Measurements from ENCODE around the gene VENTX.
"Not testable (repeated sequence)": the region's sequence is repeated elsewhere in the genome, so short reads cannot be mapped to it uniquely, and the experiment has no call there.

VENTX gene

DNA sequence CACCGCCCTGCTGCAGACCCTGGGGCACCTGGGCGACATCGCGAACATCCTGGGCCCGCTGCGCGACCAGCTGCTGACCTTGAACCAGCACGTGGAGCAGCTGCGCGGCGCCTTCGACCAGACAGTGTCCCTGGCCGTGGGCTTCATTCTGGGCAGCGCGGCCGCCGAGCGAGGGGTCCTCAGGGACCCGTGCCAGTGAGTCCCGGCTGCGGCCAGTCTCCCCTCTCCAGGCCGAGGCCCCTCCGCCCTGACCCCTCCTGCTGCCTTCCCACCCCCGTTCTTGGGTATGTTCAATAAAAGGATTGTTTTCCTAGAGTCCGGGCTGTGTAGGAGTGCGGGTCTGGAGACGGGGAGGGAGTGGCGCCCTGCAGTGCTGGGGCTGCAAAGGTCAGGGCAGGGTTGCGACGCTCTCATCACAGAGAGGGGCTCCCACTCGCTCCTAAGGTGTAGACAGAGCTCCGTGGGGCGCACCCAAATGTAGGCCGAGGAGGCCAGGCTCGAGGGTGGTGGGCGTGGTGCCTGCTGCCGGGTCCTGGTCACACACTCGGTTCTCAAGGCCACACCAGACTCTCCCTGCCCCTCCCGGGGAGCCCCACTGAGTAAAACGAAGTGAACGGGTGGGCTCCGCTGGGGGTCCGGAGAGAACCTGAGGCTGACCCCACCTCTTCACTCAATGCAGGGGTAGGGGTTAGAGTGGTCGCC lies 6.3 kb upstream of the VENTX start:
- DNase-seq (ENCODE audit: insufficient read length, low spot score) (no peak), FAIRE-seq (no peak)
- TF ChIP-seq, protein P1, sequence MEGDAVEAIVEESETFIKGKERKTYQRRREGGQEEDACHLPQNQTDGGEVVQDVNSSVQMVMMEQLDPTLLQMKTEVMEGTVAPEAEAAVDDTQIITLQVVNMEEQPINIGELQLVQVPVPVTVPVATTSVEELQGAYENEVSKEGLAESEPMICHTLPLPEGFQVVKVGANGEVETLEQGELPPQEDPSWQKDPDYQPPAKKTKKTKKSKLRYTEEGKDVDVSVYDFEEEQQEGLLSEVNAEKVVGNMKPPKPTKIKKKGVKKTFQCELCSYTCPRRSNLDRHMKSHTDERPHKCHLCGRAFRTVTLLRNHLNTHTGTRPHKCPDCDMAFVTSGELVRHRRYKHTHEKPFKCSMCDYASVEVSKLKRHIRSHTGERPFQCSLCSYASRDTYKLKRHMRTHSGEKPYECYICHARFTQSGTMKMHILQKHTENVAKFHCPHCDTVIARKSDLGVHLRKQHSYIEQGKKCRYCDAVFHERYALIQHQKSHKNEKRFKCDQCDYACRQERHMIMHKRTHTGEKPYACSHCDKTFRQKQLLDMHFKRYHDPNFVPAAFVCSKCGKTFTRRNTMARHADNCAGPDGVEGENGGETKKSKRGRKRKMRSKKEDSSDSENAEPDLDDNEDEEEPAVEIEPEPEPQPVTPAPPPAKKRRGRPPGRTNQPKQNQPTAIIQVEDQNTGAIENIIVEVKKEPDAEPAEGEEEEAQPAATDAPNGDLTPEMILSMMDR (IDR thresholded peaks at IDR 0.05; ENCODE audit: insufficient read depth, missing control alignments) = no peak

DNA sequence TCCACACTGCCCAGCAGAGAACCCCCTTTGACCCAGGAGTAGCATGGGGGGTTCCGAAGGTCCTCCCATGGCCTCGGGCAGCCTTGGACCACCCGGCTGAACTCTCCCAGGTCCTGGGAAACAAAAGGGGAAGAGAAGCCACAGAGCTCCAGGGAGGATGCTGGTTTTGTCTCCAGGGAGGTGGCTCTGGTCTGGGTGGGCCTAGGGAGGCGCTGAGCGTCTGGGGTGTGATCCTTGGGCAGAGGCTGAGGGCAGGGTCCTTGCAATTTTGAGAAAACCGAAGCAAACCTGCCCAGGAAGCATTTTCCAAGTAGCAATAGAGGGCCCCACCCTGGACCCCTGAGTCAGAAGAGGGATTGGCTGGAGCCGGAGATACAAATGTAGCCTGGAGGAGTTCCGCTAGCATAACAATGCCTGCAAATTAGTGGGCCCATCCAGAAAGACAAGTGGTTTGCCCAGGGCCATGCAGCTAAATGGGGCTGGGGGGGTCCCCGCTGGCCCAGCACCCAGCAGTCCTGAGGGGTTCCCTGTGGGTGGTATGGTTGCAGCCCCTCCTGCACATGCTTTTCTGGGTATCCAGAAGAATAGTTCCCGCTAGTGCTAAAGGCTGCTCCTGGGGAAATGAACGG lies 5.6 kb upstream of the VENTX start:
- TF ChIP-seq, protein P1 (IDR thresholded peaks at IDR 0.05; ENCODE audit: insufficient read depth, missing control alignments) = no peak
- FAIRE-seq = no peak
- DNase-seq (ENCODE audit: insufficient read length, low spot score) = no peak

DNA sequence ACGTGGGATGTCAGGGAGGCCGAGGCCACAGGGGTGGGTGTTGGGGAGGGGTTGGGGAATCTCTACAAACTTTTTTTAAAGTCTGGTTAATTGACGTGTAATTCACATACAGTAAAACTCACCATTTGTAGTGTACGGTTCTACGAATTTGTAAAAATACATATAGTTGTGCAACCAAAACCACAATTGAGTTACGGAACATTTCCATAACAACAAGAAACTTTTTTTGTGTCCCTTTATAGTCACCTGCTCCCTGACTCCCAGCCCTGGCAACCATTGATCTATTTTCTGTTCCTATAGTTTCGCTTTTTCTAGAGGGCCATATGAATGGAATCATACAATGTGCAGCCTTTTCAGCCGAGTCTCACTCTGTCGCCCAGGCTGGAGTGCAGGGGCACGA lies 2.9 kb upstream of the VENTX start:
- not testable (repeated sequence) for DNase-seq (ENCODE audit: insufficient read length, low spot score); FAIRE-seq

DNA sequence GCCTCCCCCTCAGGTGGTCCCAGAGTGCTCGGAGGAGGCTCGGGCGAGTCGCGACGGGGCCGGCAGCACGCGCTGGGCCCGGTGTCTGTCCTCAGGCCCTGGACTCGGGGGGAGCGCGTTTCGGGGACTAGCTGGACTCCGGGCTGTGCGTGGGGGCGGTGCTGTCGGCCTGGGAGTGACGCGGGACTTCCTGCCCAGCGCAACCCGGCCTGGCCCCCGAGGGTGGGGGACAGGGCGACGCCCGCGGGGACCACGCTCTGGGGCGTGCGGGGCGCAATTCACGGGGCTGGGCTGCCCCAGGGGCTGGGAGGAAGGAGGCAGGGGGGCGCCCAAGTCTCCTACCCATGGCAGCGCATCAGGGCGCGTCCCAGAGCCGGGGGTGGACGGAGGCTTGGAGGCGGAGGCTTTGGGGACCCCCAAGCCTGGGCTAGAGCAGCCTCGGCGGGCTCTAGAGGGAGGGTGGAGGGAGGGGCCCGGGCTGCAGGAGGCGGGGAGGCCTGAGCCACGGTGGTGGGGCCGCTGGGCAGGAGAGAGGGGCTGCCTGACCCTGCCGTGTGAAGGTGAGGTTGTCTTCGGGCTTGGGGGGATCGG lies 2.3 kb upstream of the VENTX start:
- TF ChIP-seq, protein P1 (IDR thresholded peaks at IDR 0.05; ENCODE audit: insufficient read depth, missing control alignments) = no peak
- DNase-seq (ENCODE audit: insufficient read length, low spot score) = no peak
- no peak for FAIRE-seq

DNA sequence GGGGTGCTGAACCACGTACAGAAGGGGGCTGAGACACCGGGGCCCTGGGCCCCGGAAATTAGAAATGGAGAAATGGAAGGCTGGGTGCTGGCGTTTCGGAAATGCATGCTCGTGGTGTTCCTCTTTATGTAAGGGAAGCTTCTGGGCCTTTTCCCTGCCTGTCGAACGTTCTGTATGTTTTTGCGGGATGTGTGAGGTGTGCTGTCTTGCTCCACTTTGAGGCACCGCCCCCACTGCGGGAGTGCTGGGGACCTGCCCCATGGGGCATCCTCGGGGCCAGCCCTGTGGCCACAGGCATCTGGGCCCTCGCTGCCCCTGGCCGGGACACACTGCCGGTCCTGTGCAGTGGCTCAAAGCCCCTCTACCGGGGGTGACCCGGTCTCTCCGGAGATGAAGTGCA lies 1.7 kb upstream of the VENTX start:
- TF ChIP-seq, protein P1 (IDR thresholded peaks at IDR 0.05; ENCODE audit: insufficient read depth, missing control alignments) = no peak
- DNase-seq (ENCODE audit: insufficient read length, low spot score) (no peak), FAIRE-seq (no peak)

DNA sequence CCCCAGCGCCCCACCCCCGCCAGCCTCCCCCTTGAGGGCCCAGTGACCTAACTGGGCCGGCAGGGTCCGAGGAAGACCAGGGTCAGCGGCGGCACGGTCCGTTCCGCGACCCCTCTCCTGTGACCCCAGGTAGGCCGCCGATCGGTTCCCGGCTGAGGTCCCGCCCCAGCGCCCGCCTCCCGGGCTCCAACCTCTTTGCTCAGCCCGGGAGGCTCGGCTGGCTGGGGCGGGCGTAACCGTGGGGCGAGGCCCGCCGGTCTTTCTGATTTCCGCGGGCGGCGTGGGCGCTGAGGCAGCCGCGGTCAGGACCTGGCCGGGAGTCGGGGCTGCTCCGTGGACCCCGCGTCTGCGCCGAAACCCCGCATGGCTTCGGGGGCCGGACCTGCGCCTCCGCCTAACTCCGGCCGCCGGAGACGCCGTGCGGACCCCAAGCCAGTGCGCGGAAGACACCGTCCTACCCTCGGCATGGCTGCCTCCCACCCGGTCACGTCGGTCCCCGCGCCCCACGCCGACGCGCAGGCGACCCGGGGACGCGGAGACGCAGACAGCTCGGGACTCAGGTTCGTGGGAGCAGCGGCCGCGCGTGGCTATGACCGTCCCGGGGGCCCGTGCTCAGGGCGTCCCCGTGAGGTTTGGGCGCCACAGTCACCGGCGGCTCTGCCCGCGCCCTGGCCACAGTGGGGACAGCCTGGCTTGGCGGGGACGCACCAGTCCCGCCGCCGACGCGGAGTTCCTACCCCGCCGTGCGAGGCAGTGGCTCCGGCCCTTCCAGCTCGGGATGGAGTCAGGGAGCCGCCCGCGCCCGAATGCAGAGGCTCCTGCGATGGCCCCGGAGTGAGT lies 1.0 kb upstream of the VENTX start:
- DNase-seq (ENCODE audit: insufficient read length, low spot score) (no peak), FAIRE-seq (no peak)
- TF ChIP-seq, protein P1 (IDR thresholded peaks at IDR 0.05; ENCODE audit: insufficient read depth, missing control alignments) = no peak

DNA sequence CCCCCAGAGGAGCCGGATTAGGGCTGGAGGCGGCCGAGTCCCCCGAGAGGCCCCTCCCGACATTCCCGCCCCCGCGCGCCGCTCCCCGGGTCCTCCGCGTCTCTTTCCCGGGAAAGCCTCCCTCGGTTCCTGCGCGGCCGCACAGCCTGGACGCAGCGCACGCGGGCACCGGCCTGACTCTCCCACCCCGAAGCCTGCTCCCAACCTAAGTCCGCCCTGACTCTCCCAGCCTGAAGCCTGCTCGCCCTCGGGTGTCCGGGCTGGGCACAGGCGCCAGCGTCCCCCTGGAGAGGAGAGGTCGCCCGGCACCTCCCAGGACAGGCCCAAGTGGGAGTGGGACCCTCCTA lies 441 bp upstream of the VENTX start:
- TF ChIP-seq, protein P1 (IDR thresholded peaks at IDR 0.05; ENCODE audit: insufficient read depth, missing control alignments) = no peak
- DNase-seq (ENCODE audit: insufficient read length, low spot score) (no peak), FAIRE-seq (no peak)
